Hepatocyte (in vitro differentiated cells): ENCODE data around the gene IGIP. TPM values are rescaled to one million over a fixed set of nuclear protein-coding genes. Genes with fewer than 3 reads are reported as not detected.

Experiments used
- DNase-seq: peaks from one replicate; pipeline ENCODE4 v3.0.0-alpha.2; 2016; ENCODE audit warnings: low spot score
- H2AFZ ChIP-seq: fragments of 200-600 bp; sonication (generic); 2 replicates; pipeline ENCODE4 v1.6.0; 2016; ENCODE audit warnings: antibody characterized with exemption, mild to moderate bottlenecking
- H3K27ac ChIP-seq: fragments of 200-600 bp; sonication (generic); 2 replicates; pipeline ENCODE4 v1.5.1; 2016; ENCODE audit warnings: mild to moderate bottlenecking
- H3K27me3 ChIP-seq: fragments of 200-600 bp; sonication (generic); 2 replicates; pipeline ENCODE4 v1.6.1; 2016
- H3K36me3 ChIP-seq: fragments of 200-600 bp; sonication (generic); replicated peaks from 2 replicates; pipeline ENCODE4 v1.5.1; 2016; ENCODE audit warnings: low read depth; ENCODE audit not compliant: insufficient read depth
- H3K4me1 ChIP-seq: fragments of 200-600 bp; sonication (generic); 2 replicates; pipeline ENCODE4 v1.5.1; 2016; ENCODE audit warnings: mild to moderate bottlenecking, moderate library complexity; ENCODE audit not compliant: insufficient read depth
- H3K4me2 ChIP-seq: fragments of 200-600 bp; sonication (generic); 2 replicates; pipeline ENCODE4 v1.6.0; 2016
- H3K4me3 ChIP-seq: fragments of 200-600 bp; sonication (generic); 2 replicates; pipeline ENCODE4 v1.5.1; 2016; ENCODE audit warnings: mild to moderate bottlenecking
- H3K79me2 ChIP-seq: fragments of 200-600 bp; sonication (generic); 2 replicates; pipeline ENCODE4 v1.6.0; 2017; ENCODE audit warnings: mild to moderate bottlenecking
- H3K9me2 ChIP-seq: fragments of 200-600 bp; sonication (generic); replicated peaks from 2 replicates; pipeline ENCODE4 v1.6.0; 2017; ENCODE audit warnings: mild to moderate bottlenecking; ENCODE audit not compliant: insufficient read depth
- H3K9me3 ChIP-seq: fragments of 200-600 bp; sonication (generic); 2 replicates; pipeline ENCODE4 v1.5.1; 2016; ENCODE audit warnings: low read depth, mild to moderate bottlenecking
- H4K20me1 ChIP-seq: fragments of 200-600 bp; sonication (generic); 2 replicates; pipeline ENCODE4 v1.6.0; 2016; ENCODE audit warnings: mild to moderate bottlenecking; ENCODE audit not compliant: insufficient read depth, poor library complexity, severe bottlenecking
- EZH2 ChIP-seq: fragments of 200-600 bp; sonication (generic); IDR thresholded peaks from 2 replicates; pipeline ENCODE4 v1.6.1; 2016; ENCODE audit warnings: antibody characterized with exemption, mild to moderate bottlenecking, borderline replicate concordance
- EZH2phosphoT487 ChIP-seq: fragments of 200-600 bp; sonication (generic); IDR thresholded peaks from one replicate; pipeline ENCODE4 v1.6.1; 2018; ENCODE audit warnings: antibody characterized with exemption, mild to moderate bottlenecking, low read depth, moderate library complexity; ENCODE audit not compliant: unreplicated experiment, severe bottlenecking
- WGBS: methylation state at CpG from one replicate; pipeline ENCODE4 v1.1.6; 2016; ENCODE audit warnings: low lambda C conversion rate; ENCODE audit errors: missing lambda C conversion rate; 5-methylcytosine and 5-hydroxymethylcytosine counted together
- polyA plus RNA-seq: library from polyadenylated mRNA; unstranded; fragments of >200 nt; fragmentation: Nextera tagmentation; extraction: Ambion mirVana; gene quantifications from 2 replicates; pipeline ENCODE4 v1.2.1, GENCODE V29; 2016
- total RNA-seq: library from RNA; depleted of rRNA; stranded (reverse); fragments of >200 nt; gene quantifications from 2 replicates; pipeline ENCODE4 v1.2.3, GENCODE V29; 2014
- TF ChIP-seq, protein P1 (sequence below): fragments of 200-600 bp; sonication (generic); IDR thresholded peaks from 2 replicates; pipeline ENCODE4 v1.5.1; 2016; ENCODE audit warnings: antibody characterized with exemption, mild to moderate bottlenecking; ENCODE audit not compliant: poor library complexity

Gene IGIP
- total and polyA plus RNA-seq, 2 experiments from 2014 or later: 0.50 to 7.2 TPM

DNA sequence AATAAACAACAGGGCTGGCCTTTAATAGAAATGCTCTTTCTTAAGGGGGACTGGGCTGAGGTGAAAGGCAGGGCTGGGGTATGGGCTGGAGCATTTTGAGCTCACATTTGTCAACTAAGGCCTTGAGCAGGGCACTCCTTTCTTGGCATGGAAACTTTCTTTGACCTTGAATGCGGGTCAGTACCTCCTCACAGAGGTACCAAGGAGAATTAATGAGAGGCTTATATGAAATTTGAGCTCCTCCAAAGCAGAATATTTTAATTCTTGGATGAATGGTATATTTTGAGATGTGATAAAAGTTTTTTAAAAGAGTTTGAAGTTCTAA is 52.3 kb downstream of the IGIP start:
- H3K4me3 ChIP-seq: no peak overlapping the region
- TF ChIP-seq EZH2phosphoT487 (no peak), EZH2 (no peak)
- TF ChIP-seq, protein P1, sequence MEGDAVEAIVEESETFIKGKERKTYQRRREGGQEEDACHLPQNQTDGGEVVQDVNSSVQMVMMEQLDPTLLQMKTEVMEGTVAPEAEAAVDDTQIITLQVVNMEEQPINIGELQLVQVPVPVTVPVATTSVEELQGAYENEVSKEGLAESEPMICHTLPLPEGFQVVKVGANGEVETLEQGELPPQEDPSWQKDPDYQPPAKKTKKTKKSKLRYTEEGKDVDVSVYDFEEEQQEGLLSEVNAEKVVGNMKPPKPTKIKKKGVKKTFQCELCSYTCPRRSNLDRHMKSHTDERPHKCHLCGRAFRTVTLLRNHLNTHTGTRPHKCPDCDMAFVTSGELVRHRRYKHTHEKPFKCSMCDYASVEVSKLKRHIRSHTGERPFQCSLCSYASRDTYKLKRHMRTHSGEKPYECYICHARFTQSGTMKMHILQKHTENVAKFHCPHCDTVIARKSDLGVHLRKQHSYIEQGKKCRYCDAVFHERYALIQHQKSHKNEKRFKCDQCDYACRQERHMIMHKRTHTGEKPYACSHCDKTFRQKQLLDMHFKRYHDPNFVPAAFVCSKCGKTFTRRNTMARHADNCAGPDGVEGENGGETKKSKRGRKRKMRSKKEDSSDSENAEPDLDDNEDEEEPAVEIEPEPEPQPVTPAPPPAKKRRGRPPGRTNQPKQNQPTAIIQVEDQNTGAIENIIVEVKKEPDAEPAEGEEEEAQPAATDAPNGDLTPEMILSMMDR: no peak
- 96% methylated on average over 1 of the region's 1 CpG for whole genome bisulfite sequencing
- peaks cover 28% of the 10 kb centered on the region for H3K4me1 ChIP-seq
- no peak for DNase-seq
- no peak overlapping the region for H2AFZ ChIP-seq
- peak overlapping the region; percentile 18 for H3K27ac ChIP-seq
- peaks cover 49% of the 10 kb centered on the region for H3K79me2 ChIP-seq
- no peaks in the 10 kb centered on the region for H3K9me2 ChIP-seq
- no peaks in the 10 kb centered on the region for H3K9me3 ChIP-seq
- H3K27me3 ChIP-seq: no peaks in the 10 kb centered on the region
- H3K36me3 ChIP-seq: no peaks in the 10 kb centered on the region
- peak overlapping the region; percentile 41 for H3K4me2 ChIP-seq
- no peaks in the 10 kb centered on the region for H4K20me1 ChIP-seq

DNA sequence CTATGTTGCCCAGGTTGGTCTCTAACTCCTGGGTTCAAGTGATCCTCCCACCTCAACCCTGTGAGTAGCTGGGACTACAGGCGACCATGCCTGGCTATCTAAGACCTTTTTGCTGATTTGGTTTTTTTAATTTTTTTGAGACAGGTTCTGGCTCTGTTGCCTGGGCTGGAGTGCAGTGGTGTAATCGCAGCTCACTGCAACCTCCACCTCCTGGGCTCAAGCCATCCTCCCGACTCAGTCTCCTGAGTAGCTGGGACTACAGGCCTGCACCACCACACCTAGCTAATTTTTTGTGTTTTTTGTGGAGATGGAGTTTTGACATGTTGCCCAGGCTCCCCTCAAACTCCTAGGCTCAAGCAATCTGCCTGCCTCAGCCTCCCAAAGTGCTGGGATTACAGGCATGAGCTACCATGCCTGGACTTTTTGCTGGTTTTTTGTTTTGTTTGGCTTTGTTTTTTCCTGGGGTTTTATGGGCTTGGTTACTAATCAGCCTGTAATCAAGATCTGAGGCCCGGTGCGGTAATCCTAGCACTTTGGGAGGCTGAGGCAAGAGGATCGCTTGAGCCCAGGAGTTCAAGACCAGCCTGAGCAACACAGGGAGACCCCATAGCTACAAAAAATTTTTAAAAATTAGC is 52.9 kb downstream of the IGIP start:
- DNase-seq: no peak
- WGBS: 80% methylated on average over 6 of the region's 6 CpGs
- no peaks in the 10 kb centered on the region for H3K36me3 ChIP-seq
- H3K9me3 ChIP-seq: no peaks in the 10 kb centered on the region
- H3K4me3 ChIP-seq: no peak overlapping the region
- peaks cover 54% of the 10 kb centered on the region for H3K79me2 ChIP-seq
- H4K20me1 ChIP-seq: no peaks in the 10 kb centered on the region
- H3K4me2 ChIP-seq: no peak overlapping the region
- TF ChIP-seq EZH2phosphoT487: no peak
- TF ChIP-seq, protein P1: no peak
- TF ChIP-seq EZH2: no peak
- no peak overlapping the region for H2AFZ ChIP-seq
- no peak overlapping the region for H3K27ac ChIP-seq
- H3K27me3 ChIP-seq: no peaks in the 10 kb centered on the region
- H3K9me2 ChIP-seq: no peaks in the 10 kb centered on the region
- peaks cover 33% of the 10 kb centered on the region for H3K4me1 ChIP-seq

Other genes with a start within 250 kb of the IGIP start
- 0.20 and 1.4 TPM in 2 replicates for gene NRG2, start 82.6 kb upstream of the IGIP start, total RNA-seq
- gene NRG2, start 82.6 kb upstream of the IGIP start, polyA plus RNA-seq: 1.5 and 1.8 TPM in 2 replicates
- 11.9 and 13.8 TPM in 2 replicates for gene PURA, start 11.8 kb upstream of the IGIP start, total RNA-seq
- 7.4 and 10.1 TPM in 2 replicates for gene PURA, start 11.8 kb upstream of the IGIP start, polyA plus RNA-seq
- gene CYSTM1, start 49.3 kb downstream of the IGIP start, total RNA-seq: 111 and 120 TPM in 2 replicates
- 196 and 262 TPM in 2 replicates for gene CYSTM1, start 49.3 kb downstream of the IGIP start, polyA plus RNA-seq
- 84.1 and 86.1 TPM in 2 replicates for gene PFDN1, start 177.2 kb downstream of the IGIP start, total RNA-seq
- gene PFDN1, start 177.2 kb downstream of the IGIP start, polyA plus RNA-seq: 97.6 and 98.0 TPM in 2 replicates
- 7.2 and 8.3 TPM in 2 replicates for gene HBEGF, start 220.7 kb downstream of the IGIP start, total RNA-seq
- 6.7 and 7.9 TPM in 2 replicates for gene HBEGF, start 220.7 kb downstream of the IGIP start, polyA plus RNA-seq
- gene SLC4A9, start 234.3 kb downstream of the IGIP start, total RNA-seq: 0.07 TPM in 1 of 2 replicates, not detected in the other
- 0.53 and 1.1 TPM in 2 replicates for gene SLC4A9, start 234.3 kb downstream of the IGIP start, polyA plus RNA-seq